ENCODE data around the gene CPLX1. TPM values are rescaled to one million over a fixed set of nuclear protein-coding genes. Genes with fewer than 3 reads are reported as not detected.

Gene CPLX1
- total and polyA plus RNA-seq, 3 donors from 2014 or later, result 4.4 to 8.2 (median 5.5) TPM

DNA sequence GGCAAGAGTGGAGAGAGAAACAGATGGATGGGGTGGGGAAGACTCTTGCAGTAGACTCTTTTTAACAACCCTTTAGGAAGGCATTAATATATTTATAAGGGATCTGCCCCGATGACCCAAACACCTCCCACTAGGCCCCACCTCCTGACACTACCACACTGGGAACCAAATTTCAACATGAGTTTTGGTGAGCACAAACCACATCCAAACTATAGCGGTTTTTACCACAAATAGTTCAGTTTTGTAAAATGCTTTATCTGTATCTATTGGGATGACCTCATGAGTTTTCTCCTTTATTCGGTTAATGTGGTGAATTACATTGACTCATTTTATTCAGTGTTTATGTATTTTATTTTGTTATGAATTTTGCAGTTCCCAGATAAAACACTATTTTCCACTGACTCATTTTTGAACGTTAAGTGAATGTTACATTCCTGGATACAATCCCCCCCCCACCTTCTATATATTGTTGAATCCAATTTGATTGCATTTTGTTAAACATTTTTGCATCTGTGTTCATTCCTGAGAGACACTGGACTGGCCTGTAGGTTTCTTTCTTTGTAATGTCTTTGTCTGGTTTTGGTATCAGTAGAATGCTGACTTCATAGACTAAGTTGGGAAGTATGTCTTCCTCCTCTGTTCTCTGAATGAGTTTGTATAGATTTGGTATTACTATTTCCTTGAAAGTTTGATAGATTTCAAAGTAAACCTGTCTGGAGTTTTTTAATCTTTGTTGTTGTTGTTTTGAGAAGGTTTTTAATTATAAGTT, 13.9 kb upstream of the CPLX1 start:
- Histone ChIP-seq H3K27ac (no peak overlapping the region), H3K36me3 (ENCODE audit: low read depth, missing control alignments) (no peaks in the 10 kb centered on the region), H3K27me3 (no peaks in the 10 kb centered on the region), H3K4me3 (no peak overlapping the region), H3K9me3 (no peaks in the 10 kb centered on the region), H3K4me1 (no peaks in the 10 kb centered on the region)
- no peak for DNase-seq
- TF ChIP-seq, protein P1, sequence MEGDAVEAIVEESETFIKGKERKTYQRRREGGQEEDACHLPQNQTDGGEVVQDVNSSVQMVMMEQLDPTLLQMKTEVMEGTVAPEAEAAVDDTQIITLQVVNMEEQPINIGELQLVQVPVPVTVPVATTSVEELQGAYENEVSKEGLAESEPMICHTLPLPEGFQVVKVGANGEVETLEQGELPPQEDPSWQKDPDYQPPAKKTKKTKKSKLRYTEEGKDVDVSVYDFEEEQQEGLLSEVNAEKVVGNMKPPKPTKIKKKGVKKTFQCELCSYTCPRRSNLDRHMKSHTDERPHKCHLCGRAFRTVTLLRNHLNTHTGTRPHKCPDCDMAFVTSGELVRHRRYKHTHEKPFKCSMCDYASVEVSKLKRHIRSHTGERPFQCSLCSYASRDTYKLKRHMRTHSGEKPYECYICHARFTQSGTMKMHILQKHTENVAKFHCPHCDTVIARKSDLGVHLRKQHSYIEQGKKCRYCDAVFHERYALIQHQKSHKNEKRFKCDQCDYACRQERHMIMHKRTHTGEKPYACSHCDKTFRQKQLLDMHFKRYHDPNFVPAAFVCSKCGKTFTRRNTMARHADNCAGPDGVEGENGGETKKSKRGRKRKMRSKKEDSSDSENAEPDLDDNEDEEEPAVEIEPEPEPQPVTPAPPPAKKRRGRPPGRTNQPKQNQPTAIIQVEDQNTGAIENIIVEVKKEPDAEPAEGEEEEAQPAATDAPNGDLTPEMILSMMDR (IDR thresholded peaks at IDR 0.05), result no peak
- no peak for TF ChIP-seq POLR2A (IDR thresholded peaks at IDR 0.05)
- WGBS, 2 donors, result 94 to 96% methylated on average over 4 of the region's 4 CpGs
- intact Hi-C loops (cut with DNase I; ENCODE audit: low total_unique reads), result no loop called here

DNA sequence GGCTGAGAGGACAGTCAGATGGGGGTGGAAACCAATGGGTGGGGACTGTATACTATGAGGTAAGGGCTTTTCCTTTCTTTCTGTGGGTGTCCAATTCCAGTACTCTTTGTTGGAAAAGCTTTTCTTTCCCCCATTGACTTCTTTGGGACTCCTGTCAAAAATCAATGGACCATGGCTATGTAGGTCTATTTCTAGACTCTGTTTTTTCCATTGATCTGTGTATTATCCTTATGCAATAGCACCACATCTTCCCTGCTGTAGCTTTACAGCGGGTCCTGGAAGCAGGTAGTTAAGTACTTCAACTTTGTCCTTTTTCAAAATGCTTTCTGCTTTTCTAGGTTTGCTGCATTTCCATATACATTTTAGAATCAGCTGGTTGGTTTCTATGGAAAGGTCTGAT, 11.8 kb upstream of the CPLX1 start:
- no peaks in the 10 kb centered on the region for H3K4me1 ChIP-seq
- H3K4me3 ChIP-seq, result no peak overlapping the region
- no peaks in the 10 kb centered on the region for H3K27me3 ChIP-seq
- 95 to 100% methylated on average over 1 of the region's 1 CpG for WGBS, 2 donors
- H3K27ac ChIP-seq, result no peak overlapping the region
- no peaks in the 10 kb centered on the region for H3K36me3 ChIP-seq (ENCODE audit: low read depth, missing control alignments)
- H3K9me3 ChIP-seq, result no peaks in the 10 kb centered on the region
- intact Hi-C loops (cut with DNase I; ENCODE audit: low total_unique reads), result no loop called here
- no peak for DNase-seq
- TF ChIP-seq POLR2A (IDR thresholded peaks at IDR 0.05), result no peak
- TF ChIP-seq, protein P1 (IDR thresholded peaks at IDR 0.05), result no peak

DNA sequence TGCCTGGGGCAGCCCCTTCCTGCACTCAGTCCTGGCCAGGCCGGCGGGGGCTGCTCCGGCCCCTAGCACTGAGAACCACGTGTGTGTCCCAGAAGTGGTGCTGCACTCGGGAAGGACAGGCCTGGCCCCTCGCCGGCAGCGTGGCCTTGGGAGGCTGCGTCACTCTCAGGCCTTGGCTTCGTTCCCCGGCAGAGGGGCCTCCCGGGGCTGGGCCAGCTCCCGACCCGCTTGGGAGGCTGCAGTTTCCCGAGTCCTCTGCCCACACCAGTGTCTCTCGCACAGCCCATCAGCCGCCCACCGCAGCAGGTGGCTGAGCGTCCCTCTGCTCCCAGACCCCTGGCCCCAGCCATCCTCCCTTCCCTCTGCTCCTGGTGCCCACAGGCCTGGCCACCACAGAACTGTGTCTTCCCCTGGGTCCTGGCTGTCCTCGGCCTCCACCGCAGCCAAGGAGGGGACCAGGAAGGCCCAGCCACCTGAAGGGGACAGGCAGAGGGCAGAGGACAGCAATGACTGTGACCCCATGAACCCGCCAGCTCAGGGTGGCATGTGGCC, 10.9 kb upstream of the CPLX1 start:
- no peaks in the 10 kb centered on the region for H3K4me1 ChIP-seq
- intact Hi-C loops (cut with DNase I; ENCODE audit: low total_unique reads), result no loop called here

DNA sequence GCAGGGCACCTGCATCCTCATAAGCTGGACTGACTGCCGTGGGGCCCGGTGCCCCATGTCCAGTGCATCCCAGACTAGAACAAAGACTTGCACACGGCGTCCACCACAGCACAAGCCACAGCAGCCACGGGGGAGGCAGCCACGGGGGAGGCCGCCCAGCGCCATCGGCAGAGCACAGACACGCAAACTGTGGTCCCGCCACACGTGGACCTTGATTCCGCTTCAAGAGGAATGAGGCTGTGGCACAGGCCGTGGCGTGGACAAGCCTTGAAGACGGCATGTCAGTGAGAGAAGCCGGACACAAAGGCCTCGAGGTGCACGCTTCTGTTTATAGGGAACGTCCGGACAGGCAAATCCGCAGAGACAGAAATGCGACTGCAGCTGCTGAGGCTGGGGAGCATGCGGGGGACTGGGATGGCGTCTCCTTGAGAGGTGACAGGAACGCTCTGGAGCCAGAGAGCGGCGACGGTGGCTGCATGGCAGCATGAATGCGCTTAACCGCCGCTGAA, 10.1 kb upstream of the CPLX1 start:
- no peak for TF ChIP-seq POLR2A (IDR thresholded peaks at IDR 0.05)
- TF ChIP-seq, protein P1 (IDR thresholded peaks at IDR 0.05), result no peak
- H3K9me3 ChIP-seq, result no peaks in the 10 kb centered on the region
- H3K36me3 ChIP-seq (ENCODE audit: low read depth, missing control alignments), result no peaks in the 10 kb centered on the region
- no peak overlapping the region for H3K4me3 ChIP-seq
- H3K27ac ChIP-seq, result no peak overlapping the region
- WGBS, 2 donors, result 93 to 94% methylated on average over 22 to 32 of the region's 32 CpGs
- H3K27me3 ChIP-seq, result no peaks in the 10 kb centered on the region
- H3K4me1 ChIP-seq, result no peaks in the 10 kb centered on the region
- intact Hi-C loops (cut with DNase I; ENCODE audit: low total_unique reads), result no loop called here
- DNase-seq, result no peak

More for the DNA sequence above, 10.9 kb upstream of the CPLX1 start:
- H3K27ac ChIP-seq, result no peak overlapping the region
- no peak overlapping the region for H3K4me3 ChIP-seq
- peak; percentile 75 for DNase-seq
- no peaks in the 10 kb centered on the region for H3K9me3 ChIP-seq
- 60 to 72% methylated on average over 8 to 13 of the region's 22 CpGs for WGBS, 2 donors
- no peaks in the 10 kb centered on the region for H3K27me3 ChIP-seq
- TF ChIP-seq, protein P1 (IDR thresholded peaks at IDR 0.05), result no peak
- no peak for TF ChIP-seq POLR2A (IDR thresholded peaks at IDR 0.05)
- no peaks in the 10 kb centered on the region for H3K36me3 ChIP-seq (ENCODE audit: low read depth, missing control alignments)

All from testis (tissue), 3 donors.